ENCODE data around the gene APOL5. TPM values are rescaled to one million over a fixed set of nuclear protein-coding genes. Genes with fewer than 3 reads are reported as not detected.

APOL5 gene
- total RNA-seq, 5 donors from 2014 or later (not counting 1 experiment from before 2014, with no cell fraction given): not detected

DNA sequence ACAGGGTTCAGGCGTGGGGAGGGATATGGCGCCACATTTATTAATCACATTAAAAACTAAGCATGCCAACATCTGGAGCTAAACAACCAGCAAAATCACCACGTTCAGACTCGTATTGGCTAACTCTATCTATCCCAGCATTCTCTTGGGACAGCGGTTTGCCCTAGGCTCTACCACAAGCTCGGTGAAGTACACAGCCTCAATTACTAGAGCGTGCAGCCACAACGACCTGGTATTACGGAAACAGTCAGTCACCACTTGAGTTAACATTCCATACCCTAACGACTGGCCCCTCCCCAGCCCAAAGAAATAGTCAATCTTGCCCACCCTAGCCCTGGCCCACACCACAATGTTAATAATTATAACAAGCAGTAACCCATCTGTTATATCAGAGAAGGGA is 32.1 kb downstream of the APOL5 start:
- no peaks in the 10 kb centered on the region for H3K36me3 Mint-ChIP-seq
- ChIA-PET CTCF (no interaction called here), POLR2A (interaction anchor here in 1 of 2 donors (0.6 kb wide), 1 partner anchor 10 kb away, joined by 4 read pairs; no protein-coding TSS in a partner anchor)
- no peak overlapping the region for H3K27ac Mint-ChIP-seq
- H3K27ac ChIP-seq (ENCODE audit: low read length): no peak overlapping the region
- H3K27me3 Mint-ChIP-seq: peaks cover 0 to 3% of the 10 kb centered on the region in 2 donors
- no peaks in the 10 kb centered on the region for H3K4me1 ChIP-seq (ENCODE audit: control insufficient read depth in 1 of 2, extremely low read depth in 1 of 2, insufficient read depth in 2 of 2, low read length in 2 of 2)
- H3K4me3 Mint-ChIP-seq: no peak overlapping the region
- H3K27me3 ChIP-seq (replicated peaks in 1 of 2; ENCODE audit: control insufficient read depth in 2 of 2, extremely low read depth in 1 of 2, insufficient read depth in 2 of 2, low read length in 1 of 2): no peaks in the 10 kb centered on the region
- no peak overlapping the region for H3K4me3 ChIP-seq (ENCODE audit: control insufficient read depth in 1 of 2, extremely low read depth in 1 of 2, low read length in 1 of 2)
- H3K36me3 ChIP-seq (ENCODE audit: control insufficient read depth in 2 of 2, extremely low read depth in 1 of 2, insufficient read depth in 1 of 2, low read length in 1 of 2): no peaks in the 10 kb centered on the region
- no peaks in the 10 kb centered on the region for H3K9me3 Mint-ChIP-seq
- no peaks in the 10 kb centered on the region for H3K9me3 ChIP-seq
- ATAC-seq (replicated peaks in 1 of 4) (no peak), DNase-seq (no peak)
- 82% methylated on average over 5 of the region's 10 CpGs for WGBS (ENCODE audit: insufficient coverage)
- peaks cover 5% of the 10 kb centered on the region in 3 donors for H3K4me1 Mint-ChIP-seq

DNA sequence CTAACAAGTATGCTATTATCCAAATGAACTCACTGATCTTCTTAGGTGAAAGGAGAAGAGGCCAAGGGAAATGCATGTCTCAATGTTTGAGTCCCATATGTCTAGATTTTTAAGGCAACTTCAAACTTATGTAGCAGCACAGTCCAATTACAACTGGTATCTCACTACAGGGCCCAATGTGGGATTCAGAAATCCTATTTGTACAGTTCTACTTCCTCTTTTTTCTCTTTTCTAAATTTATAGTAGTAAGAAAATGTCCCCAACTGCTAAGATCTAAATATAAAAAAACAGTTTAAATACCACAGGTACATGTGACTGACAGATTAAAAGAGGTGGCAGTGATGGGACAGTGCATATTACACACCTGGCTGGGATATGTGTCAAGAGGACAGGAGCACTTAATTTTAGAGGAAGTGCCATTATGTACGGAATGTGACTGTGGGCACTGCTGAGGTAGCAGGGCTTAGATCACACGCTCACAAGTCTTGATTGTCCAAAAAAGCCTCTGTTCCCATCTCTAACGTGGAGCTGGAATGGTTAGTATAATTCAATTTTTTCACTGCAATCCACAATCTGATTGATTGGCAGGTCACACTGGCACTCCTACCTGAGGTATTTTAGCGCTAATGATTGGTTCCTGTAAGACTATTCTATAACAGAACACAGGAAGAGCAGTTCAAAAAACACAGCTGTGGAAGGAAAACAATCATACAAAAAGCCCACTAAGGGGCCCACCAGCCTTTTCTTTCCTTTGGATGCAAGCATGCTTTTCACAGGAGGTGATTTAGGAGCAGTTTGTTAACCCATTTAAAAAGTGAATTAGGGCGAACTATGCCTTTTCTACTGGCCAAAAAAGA is 34.6 kb downstream of the APOL5 start:
- whole genome bisulfite sequencing (ENCODE audit: insufficient coverage): 58% methylated on average over 2 of the region's 5 CpGs
- CTCF ChIA-PET: no interaction called here
- H3K4me1 ChIP-seq (ENCODE audit: control insufficient read depth in 1 of 2, extremely low read depth in 1 of 2, insufficient read depth in 2 of 2, low read length in 2 of 2): no peaks in the 10 kb centered on the region
- no peak overlapping the region for H3K27ac Mint-ChIP-seq
- H3K4me3 Mint-ChIP-seq: no peak overlapping the region
- H3K27ac ChIP-seq (ENCODE audit: low read length): no peak overlapping the region
- H3K9me3 Mint-ChIP-seq: no peaks in the 10 kb centered on the region
- no peaks in the 10 kb centered on the region for H3K9me3 ChIP-seq
- POLR2A ChIA-PET: no interaction called here
- H3K27me3 Mint-ChIP-seq: peaks cover 0 to 3% of the 10 kb centered on the region in 2 donors
- no peak for ATAC-seq (replicated peaks in 1 of 4)
- no peak for DNase-seq
- no peaks in the 10 kb centered on the region for H3K36me3 ChIP-seq (ENCODE audit: control insufficient read depth in 2 of 2, extremely low read depth in 1 of 2, insufficient read depth in 1 of 2, low read length in 1 of 2)
- no peak overlapping the region for H3K4me3 ChIP-seq (ENCODE audit: control insufficient read depth in 1 of 2, extremely low read depth in 1 of 2, low read length in 1 of 2)
- H3K27me3 ChIP-seq (replicated peaks in 1 of 2; ENCODE audit: control insufficient read depth in 2 of 2, extremely low read depth in 1 of 2, insufficient read depth in 2 of 2, low read length in 1 of 2): no peaks in the 10 kb centered on the region
- no peaks in the 10 kb centered on the region for H3K36me3 Mint-ChIP-seq
- H3K4me1 Mint-ChIP-seq: peaks cover 5% of the 10 kb centered on the region in 3 donors

DNA sequence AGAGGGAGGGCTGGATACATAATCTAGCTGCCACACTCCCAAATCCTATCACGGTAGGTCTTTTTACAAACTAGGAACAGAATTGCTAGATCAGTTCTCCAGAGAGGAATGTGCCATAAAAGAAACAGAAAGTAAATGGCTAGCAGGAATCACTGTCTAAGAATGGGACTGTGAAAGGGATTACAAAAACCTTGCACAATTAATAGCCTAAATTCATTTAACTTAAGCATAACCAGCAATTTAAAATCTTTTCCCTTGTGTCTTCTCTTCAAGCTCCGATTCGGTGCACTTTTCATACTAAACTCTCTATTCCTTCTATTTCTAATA is 35.2 kb downstream of the APOL5 start:
- no peak for DNase-seq

DNA sequence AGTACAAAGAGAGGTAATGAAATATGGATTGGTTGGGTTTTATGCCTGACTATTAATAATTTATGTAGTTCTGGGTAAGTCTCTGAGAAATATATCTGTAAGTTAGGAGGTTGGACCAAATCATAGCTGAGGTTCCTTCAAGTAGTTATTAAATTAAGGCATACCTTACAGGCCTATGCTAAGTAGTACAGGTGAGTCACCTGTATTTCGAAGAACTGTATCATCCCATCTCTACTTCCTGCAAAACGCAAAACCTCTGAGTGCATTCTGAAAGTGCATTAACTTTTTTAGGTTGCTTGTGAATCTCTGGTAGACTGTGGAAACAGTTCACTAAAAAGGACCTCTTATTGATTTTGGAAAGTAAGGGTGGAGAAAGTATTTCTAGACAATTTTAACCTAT is 37.1 kb downstream of the APOL5 start:
- Mint-ChIP-seq H3K4me3 (no peak overlapping the region), H3K27me3 (peaks cover 0 to 3% of the 10 kb centered on the region in 2 donors), H3K9me3 (no peaks in the 10 kb centered on the region), H3K27ac (no peak overlapping the region), H3K4me1 (peaks cover 5% of the 10 kb centered on the region in 3 donors), H3K36me3 (no peaks in the 10 kb centered on the region)
- Histone ChIP-seq H3K27ac (ENCODE audit: low read length) (no peak overlapping the region), H3K4me1 (ENCODE audit: control insufficient read depth in 1 of 2, extremely low read depth in 1 of 2, insufficient read depth in 2 of 2, low read length in 2 of 2) (no peaks in the 10 kb centered on the region), H3K9me3 (no peaks in the 10 kb centered on the region), H3K27me3 (replicated peaks in 1 of 2; ENCODE audit: control insufficient read depth in 2 of 2, extremely low read depth in 1 of 2, insufficient read depth in 2 of 2, low read length in 1 of 2) (no peaks in the 10 kb centered on the region), H3K4me3 (ENCODE audit: control insufficient read depth in 1 of 2, extremely low read depth in 1 of 2, low read length in 1 of 2) (no peak overlapping the region), H3K36me3 (ENCODE audit: control insufficient read depth in 2 of 2, extremely low read depth in 1 of 2, insufficient read depth in 1 of 2, low read length in 1 of 2) (no peaks in the 10 kb centered on the region)
- ChIA-PET CTCF (no interaction called here), POLR2A (no interaction called here)
- DNase-seq (no peak), ATAC-seq (replicated peaks in 1 of 4) (no peak)
- WGBS (ENCODE audit: insufficient coverage): no CpG with 5 or more reads among the region's 2 CpGs

More for the DNA sequence above, 35.2 kb downstream of the APOL5 start:
- no peak overlapping the region for H3K4me3 ChIP-seq (ENCODE audit: control insufficient read depth in 1 of 2, extremely low read depth in 1 of 2, low read length in 1 of 2)
- no peaks in the 10 kb centered on the region for H3K9me3 ChIP-seq
- Mint-ChIP-seq H3K36me3 (no peaks in the 10 kb centered on the region), H3K27me3 (peaks cover 0 to 3% of the 10 kb centered on the region in 2 donors), H3K4me1 (peaks cover 5% of the 10 kb centered on the region in 3 donors), H3K4me3 (no peak overlapping the region), H3K27ac (no peak overlapping the region), H3K9me3 (no peaks in the 10 kb centered on the region)
- POLR2A ChIA-PET: interaction anchor here in 1 of 2 donors (0.5 to 0.6 kb wide), 2 partner anchors 14 to 27 kb away, joined by 3 read pairs; no protein-coding TSS in a partner anchor
- no peak overlapping the region for H3K27ac ChIP-seq (ENCODE audit: low read length)
- no peak for ATAC-seq (replicated peaks in 1 of 4)
- WGBS (ENCODE audit: insufficient coverage): no CpG with 5 or more reads among the region's 3 CpGs
- H3K4me1 ChIP-seq (ENCODE audit: control insufficient read depth in 1 of 2, extremely low read depth in 1 of 2, insufficient read depth in 2 of 2, low read length in 2 of 2): no peaks in the 10 kb centered on the region
- no peaks in the 10 kb centered on the region for H3K27me3 ChIP-seq (replicated peaks in 1 of 2; ENCODE audit: control insufficient read depth in 2 of 2, extremely low read depth in 1 of 2, insufficient read depth in 2 of 2, low read length in 1 of 2)
- H3K36me3 ChIP-seq (ENCODE audit: control insufficient read depth in 2 of 2, extremely low read depth in 1 of 2, insufficient read depth in 1 of 2, low read length in 1 of 2): no peaks in the 10 kb centered on the region
- CTCF ChIA-PET: no interaction called here

DNA sequence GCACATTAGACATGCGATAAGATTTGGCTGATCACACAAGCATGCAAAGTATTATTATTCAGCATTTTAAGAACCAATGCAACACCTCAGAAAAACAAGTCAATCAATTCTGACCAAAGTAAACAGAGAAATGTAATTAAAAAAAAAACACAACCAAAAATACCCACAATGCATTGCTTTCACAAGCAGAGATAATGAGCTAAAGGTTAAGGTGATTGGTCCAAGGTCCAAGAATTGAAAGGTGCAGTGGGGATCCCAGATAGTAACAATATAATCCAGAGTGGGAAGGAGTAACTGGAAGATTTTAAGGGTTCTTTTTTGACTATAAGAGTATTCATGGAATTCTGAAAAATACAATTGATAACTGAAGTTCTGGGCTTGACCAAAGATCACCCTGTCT is 39.0 kb downstream of the APOL5 start:
- Mint-ChIP-seq H3K36me3 (no peaks in the 10 kb centered on the region), H3K27ac (no peak overlapping the region), H3K9me3 (no peaks in the 10 kb centered on the region), H3K4me1 (peaks cover 5% of the 10 kb centered on the region in 3 donors), H3K4me3 (no peak overlapping the region), H3K27me3 (peaks cover 0 to 3% of the 10 kb centered on the region in 2 donors)
- no peaks in the 10 kb centered on the region for H3K27me3 ChIP-seq (replicated peaks in 1 of 2; ENCODE audit: control insufficient read depth in 2 of 2, extremely low read depth in 1 of 2, insufficient read depth in 2 of 2, low read length in 1 of 2)
- DNase-seq (no peak), ATAC-seq (replicated peaks in 1 of 4) (no peak)
- H3K27ac ChIP-seq (ENCODE audit: low read length): no peak overlapping the region
- no peaks in the 10 kb centered on the region for H3K4me1 ChIP-seq (ENCODE audit: control insufficient read depth in 1 of 2, extremely low read depth in 1 of 2, insufficient read depth in 2 of 2, low read length in 2 of 2)
- CTCF ChIA-PET: no interaction called here
- POLR2A ChIA-PET: no interaction called here
- H3K36me3 ChIP-seq (ENCODE audit: control insufficient read depth in 2 of 2, extremely low read depth in 1 of 2, insufficient read depth in 1 of 2, low read length in 1 of 2): no peaks in the 10 kb centered on the region
- H3K9me3 ChIP-seq: no peaks in the 10 kb centered on the region
- no peak overlapping the region for H3K4me3 ChIP-seq (ENCODE audit: control insufficient read depth in 1 of 2, extremely low read depth in 1 of 2, low read length in 1 of 2)
- no CpG with 5 or more reads among the region's 1 CpG for WGBS (ENCODE audit: insufficient coverage)

DNA sequence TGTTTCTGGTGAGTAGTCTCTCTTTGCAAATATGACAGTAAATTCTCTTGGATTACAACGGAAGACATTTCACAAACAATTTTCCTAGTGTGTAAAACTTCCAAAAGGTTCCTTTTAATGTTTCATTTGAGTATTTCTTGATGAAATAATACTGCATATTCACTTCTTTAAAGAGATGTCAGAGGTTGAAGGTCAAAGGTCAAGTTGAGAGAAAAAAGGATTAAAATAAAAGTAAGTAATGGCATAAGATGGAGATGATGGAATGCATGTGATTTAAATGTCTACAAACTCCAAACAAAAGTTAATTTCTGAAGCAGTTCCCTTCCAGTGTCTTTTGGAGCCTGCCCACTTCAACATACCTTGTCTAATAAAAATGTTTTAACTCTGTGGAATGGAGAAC is 40.7 kb downstream of the APOL5 start:
- ATAC-seq (replicated peaks in 1 of 4) (no peak), DNase-seq (no peak)
- Mint-ChIP-seq H3K4me1 (no peaks in the 10 kb centered on the region), H3K27ac (no peak overlapping the region), H3K9me3 (no peaks in the 10 kb centered on the region), H3K4me3 (no peak overlapping the region), H3K27me3 (no peaks in the 10 kb centered on the region), H3K36me3 (no peaks in the 10 kb centered on the region)
- no peaks in the 10 kb centered on the region for H3K4me1 ChIP-seq (ENCODE audit: control insufficient read depth in 1 of 2, extremely low read depth in 1 of 2, insufficient read depth in 2 of 2, low read length in 2 of 2)
- ChIA-PET POLR2A (no interaction called here), CTCF (no interaction called here)
- WGBS (ENCODE audit: insufficient coverage): no CpG with 5 or more reads among the region's 1 CpG
- H3K27me3 ChIP-seq (replicated peaks in 1 of 2; ENCODE audit: control insufficient read depth in 2 of 2, extremely low read depth in 1 of 2, insufficient read depth in 2 of 2, low read length in 1 of 2): no peaks in the 10 kb centered on the region
- H3K36me3 ChIP-seq (ENCODE audit: control insufficient read depth in 2 of 2, extremely low read depth in 1 of 2, insufficient read depth in 1 of 2, low read length in 1 of 2): no peaks in the 10 kb centered on the region
- H3K9me3 ChIP-seq: no peaks in the 10 kb centered on the region
- no peak overlapping the region for H3K4me3 ChIP-seq (ENCODE audit: control insufficient read depth in 1 of 2, extremely low read depth in 1 of 2, low read length in 1 of 2)
- no peak overlapping the region for H3K27ac ChIP-seq (ENCODE audit: low read length)

Measured in T-cell (primary cell).